Epithelial cell of esophagus (primary cell): ENCODE results near the gene AURKAIP1.

Experiments
- DNase-seq: peaks from one replicate; pipeline ENCODE4 v3.0.0; 2010; ENCODE audit warnings: low read depth
- H3K4me3 ChIP-seq: 2 replicates; pipeline ENCODE4 v1.5.1; 2011; ENCODE audit warnings: mild to moderate bottlenecking, low read length, control low read depth
- TF ChIP-seq, protein P1 (sequence below): IDR thresholded peaks from 2 replicates; pipeline ENCODE4 v1.5.1; 2011; ENCODE audit warnings: low read depth, mild to moderate bottlenecking, low read length, control low read depth, inconsistent platforms; ENCODE audit not compliant: insufficient read depth; ENCODE audit errors: missing control alignments

Gene AURKAIP1

DNA sequence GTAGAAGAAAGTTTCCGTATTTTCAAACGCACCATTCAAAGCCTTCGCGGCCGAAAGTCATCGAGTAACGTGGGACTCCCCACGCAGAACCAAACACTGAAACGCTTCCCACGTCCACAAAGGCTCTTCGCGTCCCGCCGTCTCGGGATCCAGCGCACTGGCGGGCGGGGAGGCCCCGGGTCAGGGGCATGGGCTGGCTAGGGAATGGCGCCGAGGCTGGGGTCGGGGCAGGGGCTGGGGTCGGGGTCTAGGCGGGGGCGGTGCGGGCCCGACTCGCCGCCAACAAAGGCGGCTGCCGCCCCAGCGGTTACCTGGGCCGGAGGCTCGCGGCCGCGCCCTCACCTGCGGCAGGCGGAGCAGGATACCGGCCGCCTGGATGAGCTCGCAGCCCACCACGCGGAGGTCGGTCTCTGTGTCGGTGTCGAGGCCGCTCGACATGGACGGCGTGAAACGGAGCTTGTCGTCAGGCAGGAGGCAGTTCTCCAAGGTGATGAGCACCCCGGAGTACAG lies 23.7 kb upstream of the AURKAIP1 start:
- no peak for DNase-seq
- H3K4me3 ChIP-seq: peak overlapping the region; percentile 86
- TF ChIP-seq, protein P1, sequence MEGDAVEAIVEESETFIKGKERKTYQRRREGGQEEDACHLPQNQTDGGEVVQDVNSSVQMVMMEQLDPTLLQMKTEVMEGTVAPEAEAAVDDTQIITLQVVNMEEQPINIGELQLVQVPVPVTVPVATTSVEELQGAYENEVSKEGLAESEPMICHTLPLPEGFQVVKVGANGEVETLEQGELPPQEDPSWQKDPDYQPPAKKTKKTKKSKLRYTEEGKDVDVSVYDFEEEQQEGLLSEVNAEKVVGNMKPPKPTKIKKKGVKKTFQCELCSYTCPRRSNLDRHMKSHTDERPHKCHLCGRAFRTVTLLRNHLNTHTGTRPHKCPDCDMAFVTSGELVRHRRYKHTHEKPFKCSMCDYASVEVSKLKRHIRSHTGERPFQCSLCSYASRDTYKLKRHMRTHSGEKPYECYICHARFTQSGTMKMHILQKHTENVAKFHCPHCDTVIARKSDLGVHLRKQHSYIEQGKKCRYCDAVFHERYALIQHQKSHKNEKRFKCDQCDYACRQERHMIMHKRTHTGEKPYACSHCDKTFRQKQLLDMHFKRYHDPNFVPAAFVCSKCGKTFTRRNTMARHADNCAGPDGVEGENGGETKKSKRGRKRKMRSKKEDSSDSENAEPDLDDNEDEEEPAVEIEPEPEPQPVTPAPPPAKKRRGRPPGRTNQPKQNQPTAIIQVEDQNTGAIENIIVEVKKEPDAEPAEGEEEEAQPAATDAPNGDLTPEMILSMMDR: no peak

DNA sequence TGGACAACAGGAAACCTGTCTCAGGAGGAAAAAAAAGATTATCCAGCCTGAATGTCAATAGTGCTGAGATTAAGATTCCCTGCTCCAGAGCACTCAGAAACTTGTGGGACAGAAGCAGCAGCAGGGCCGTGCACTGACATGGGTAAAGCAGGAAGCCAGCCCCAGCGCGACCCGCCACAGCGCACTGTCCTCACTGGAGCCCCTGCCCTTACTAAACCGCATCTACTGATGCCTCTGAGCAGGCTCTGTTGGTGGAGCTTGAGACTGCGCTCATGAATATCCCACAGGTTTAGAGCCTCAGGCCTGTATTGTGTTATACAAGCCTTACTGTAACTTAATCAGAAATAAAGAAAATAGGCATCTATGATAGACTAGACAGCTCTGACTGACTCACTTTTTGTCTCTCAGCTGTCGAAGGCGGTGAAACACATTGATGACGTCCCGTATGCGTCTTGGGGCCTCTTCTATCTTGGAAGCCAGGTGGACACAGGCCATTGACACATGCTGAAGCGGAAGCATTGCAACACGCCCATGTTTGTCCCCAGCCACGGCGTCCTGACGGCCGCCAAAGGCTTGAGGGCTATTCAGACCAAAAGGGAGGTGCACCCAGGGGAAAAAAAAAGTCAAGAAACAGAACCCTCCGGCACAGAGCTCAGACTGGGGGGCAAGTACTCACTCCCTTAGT lies 23.0 kb upstream of the AURKAIP1 start:
- H3K4me3 ChIP-seq: peak overlapping the region; percentile 86
- peak; percentile 70 for DNase-seq
- TF ChIP-seq, protein P1: no peak

DNA sequence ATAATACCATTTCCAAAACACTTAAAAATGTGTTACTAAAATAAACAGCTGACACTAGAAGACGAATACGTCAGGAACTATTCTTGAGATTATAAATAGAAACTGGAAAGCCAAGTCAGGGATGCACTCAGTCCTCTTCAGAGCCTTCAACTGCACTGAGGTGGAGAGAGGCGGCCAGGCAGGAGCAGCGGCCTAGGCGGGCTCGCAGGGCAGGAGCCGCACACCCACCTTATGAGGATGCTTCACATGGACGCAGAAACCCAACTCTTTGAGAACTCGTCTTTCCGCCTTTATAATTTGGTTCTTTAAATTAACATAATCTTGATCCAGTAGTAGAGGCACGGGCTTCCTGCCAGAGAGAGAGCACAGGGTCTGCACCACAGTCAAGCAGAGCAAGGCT lies 20.2 kb upstream of the AURKAIP1 start:
- no peak overlapping the region for H3K4me3 ChIP-seq
- no peak for DNase-seq
- TF ChIP-seq, protein P1: no peak

DNA sequence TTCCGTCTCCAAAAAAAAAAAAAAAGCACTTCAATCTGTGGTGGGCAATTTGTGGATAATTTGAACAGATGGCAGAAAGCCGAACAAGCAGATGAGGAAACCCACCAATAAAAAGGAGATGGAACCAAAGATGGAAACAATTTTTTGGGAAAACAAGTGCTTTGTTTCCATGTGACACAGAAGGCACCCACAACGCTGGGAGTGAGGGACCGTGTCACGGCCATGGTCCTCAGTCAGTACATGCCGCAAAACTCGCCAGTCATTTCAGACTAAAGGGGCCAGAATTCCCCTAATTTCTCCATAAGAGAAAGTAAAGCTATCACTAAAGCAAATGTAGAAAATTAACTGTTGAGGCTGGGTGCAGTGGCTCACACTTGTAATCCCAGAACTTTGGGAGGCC lies 19.1 kb upstream of the AURKAIP1 start:
- DNase-seq: no peak
- H3K4me3 ChIP-seq: no peak overlapping the region
- TF ChIP-seq, protein P1: no peak

DNA sequence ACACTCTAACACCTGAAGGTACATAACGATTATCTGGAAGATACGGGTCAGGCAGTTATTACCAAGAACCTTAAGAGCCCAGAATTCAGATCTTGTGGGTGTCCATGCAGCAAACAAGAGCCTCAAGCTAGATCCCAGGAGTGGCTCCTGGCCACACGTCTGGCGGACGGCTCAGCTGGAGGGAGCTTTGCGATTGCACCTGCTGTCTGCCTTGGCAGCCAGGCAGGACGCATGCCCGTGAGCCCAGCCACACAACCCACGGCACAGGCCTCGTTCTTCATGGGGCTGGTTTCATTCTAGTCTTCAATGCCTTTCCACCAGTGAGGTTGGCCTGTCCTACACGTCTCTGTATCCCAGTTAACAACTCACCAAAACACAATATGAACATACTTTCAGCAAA lies 18.4 kb upstream of the AURKAIP1 start:
- no peak for DNase-seq
- H3K4me3 ChIP-seq: no peak overlapping the region
- TF ChIP-seq, protein P1: no peak

GRCh38 chr1:1393014-1393413 lies 18.0 kb upstream of the AURKAIP1 start:
- DNase-seq: no peak

More at GRCh38 chr1:1393014-1393413, 18.0 kb upstream of the AURKAIP1 start:
- no peak overlapping the region for H3K4me3 ChIP-seq
- TF ChIP-seq, protein P1: no peak
